ENCODE measurements around the gene SWI5.
A peak's percentile ranks its signal among the peaks of the same experiment; 100 is the strongest.

The SWI5 gene

DNA sequence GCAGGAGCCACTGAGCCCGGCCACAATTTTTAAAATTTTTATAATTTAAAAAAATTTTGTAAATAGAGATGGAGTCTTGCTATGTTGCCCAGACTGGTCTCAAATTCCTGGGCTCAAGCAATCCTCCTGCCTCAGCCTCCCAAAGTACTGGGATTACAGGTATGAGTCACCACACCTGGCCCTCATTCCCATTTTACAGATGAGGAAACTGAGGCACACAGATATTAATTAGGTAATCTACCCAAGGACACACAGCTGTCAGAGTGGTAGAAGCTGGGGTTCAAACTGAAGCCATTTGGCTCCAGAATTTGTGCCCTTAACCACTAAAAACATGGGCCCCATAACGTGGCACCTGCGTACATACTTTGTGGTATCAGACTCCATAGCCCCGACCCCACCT lies 38.6 kb downstream of the SWI5 start:
- H3K4me1 Mint-ChIP-seq (ENCODE audit: low read depth) = no peaks in the 10 kb centered on the region

DNA sequence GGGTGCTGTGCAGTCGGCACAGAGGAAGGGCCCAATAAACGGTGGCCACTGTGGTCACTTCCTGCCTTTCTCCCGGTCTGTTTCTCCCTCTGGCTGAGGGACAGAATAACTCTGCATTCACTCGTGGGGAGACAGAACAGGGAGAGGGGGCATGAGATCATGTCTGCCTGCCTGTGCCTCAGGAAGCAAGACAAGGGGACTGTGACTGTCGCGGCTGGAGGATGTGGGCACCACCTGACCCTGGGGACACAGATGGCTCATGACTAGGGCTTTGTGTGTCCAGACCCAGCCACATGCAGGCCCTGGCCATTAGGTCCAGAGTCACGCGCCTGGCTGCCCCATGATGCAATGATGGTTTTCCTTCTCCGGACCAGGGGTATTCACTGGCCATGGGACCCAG lies 40.3 kb downstream of the SWI5 start:
- H3K9me3 Mint-ChIP-seq (ENCODE audit: low read depth) = no peaks in the 10 kb centered on the region
- H3K27me3 Mint-ChIP-seq = no peaks in the 10 kb centered on the region
- no peak overlapping the region for H3K4me3 Mint-ChIP-seq
- no peak overlapping the region for H3K27ac Mint-ChIP-seq
- H3K36me3 Mint-ChIP-seq = no peaks in the 10 kb centered on the region
- no peaks in the 10 kb centered on the region for H3K4me1 Mint-ChIP-seq (ENCODE audit: low read depth)

More for the DNA sequence above, 38.6 kb downstream of the SWI5 start:
- no peaks in the 10 kb centered on the region for H3K36me3 Mint-ChIP-seq
- no peak overlapping the region for H3K27ac Mint-ChIP-seq
- H3K9me3 Mint-ChIP-seq (ENCODE audit: low read depth) = no peaks in the 10 kb centered on the region
- H3K4me3 Mint-ChIP-seq = no peak overlapping the region
- no peaks in the 10 kb centered on the region for H3K27me3 Mint-ChIP-seq

DNA sequence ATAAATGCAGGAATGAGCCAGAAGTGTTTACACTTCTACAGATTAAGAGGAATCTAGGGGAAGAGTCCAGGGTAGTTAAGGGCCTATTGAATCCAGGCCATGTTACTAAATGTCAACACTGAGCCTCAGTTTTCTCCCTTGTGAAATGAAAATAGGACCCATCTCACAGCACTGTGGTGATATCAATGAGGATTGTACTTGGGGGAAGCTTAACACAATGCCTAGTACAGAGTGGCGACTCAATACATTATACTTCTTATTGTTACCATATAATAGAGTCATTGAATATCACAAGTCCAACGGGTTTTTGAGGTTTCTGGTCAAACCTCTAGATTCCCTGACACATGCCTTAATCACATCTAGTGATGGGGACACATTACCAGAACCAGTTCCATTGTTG lies 41.6 kb downstream of the SWI5 start:
- H3K27me3 Mint-ChIP-seq = no peaks in the 10 kb centered on the region
- H3K4me1 Mint-ChIP-seq (ENCODE audit: low read depth) = peaks cover 1% of the 10 kb centered on the region
- no peaks in the 10 kb centered on the region for H3K9me3 Mint-ChIP-seq (ENCODE audit: low read depth)
- no peaks in the 10 kb centered on the region for H3K36me3 Mint-ChIP-seq
- H3K27ac Mint-ChIP-seq = no peak overlapping the region
- H3K4me3 Mint-ChIP-seq = no peak overlapping the region

DNA sequence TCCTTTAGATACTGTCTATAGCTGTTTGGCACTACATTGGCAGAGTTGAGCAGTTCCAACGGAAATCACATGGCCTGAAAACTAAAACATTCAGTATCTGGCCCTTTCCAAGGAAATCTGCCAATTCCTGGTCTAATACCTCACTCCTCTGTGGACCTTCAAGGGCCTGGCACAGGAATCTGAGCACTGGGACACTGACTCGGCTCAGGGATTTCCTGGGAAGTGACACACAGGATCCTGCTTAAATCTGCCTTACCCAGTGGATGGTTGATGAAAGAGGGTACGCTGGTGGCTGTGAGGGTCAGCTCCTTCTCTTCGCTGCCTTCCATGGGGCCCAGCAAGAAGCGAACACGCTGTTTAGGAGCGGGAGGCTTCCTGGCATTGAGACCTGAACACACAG lies 45.3 kb downstream of the SWI5 start:
- Mint-ChIP-seq H3K27ac (no peak overlapping the region), H3K4me1 (ENCODE audit: low read depth) (peaks cover 12% of the 10 kb centered on the region), H3K4me3 (peak overlapping the region; percentile 97), H3K36me3 (no peaks in the 10 kb centered on the region), H3K27me3 (no peaks in the 10 kb centered on the region), H3K9me3 (ENCODE audit: low read depth) (no peaks in the 10 kb centered on the region)

DNA sequence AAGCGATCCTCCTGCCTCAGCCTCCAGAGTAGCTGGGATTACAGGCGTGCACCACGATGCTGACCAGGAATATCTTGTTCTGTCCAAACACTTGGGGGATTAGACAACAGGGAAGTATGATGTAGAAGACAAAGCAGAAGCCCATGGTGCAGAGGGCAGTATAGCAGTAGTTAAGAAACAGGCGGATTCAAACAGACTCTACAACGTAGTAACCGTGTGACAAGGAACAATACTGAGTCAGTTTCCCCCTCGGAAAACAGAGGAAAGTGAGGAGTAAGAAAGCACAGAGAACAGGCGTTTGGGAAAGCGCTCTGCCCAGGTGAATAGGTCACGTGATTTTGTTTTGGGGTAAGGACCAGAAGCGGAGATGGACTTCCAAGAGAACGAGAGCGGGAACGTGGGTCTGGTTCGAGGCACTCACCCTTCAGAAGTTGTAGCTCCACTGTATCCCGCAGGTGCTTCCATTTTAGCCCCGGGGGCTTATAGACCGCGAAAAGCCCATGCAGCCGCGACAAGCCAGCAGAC lies 45.9 kb downstream of the SWI5 start:
- Mint-ChIP-seq H3K4me3 (peak overlapping the region; percentile 97), H3K27ac (peak overlapping the region; percentile 98), H3K4me1 (ENCODE audit: low read depth) (peaks cover 12% of the 10 kb centered on the region), H3K27me3 (no peaks in the 10 kb centered on the region), H3K9me3 (ENCODE audit: low read depth) (no peaks in the 10 kb centered on the region), H3K36me3 (no peaks in the 10 kb centered on the region)

DNA sequence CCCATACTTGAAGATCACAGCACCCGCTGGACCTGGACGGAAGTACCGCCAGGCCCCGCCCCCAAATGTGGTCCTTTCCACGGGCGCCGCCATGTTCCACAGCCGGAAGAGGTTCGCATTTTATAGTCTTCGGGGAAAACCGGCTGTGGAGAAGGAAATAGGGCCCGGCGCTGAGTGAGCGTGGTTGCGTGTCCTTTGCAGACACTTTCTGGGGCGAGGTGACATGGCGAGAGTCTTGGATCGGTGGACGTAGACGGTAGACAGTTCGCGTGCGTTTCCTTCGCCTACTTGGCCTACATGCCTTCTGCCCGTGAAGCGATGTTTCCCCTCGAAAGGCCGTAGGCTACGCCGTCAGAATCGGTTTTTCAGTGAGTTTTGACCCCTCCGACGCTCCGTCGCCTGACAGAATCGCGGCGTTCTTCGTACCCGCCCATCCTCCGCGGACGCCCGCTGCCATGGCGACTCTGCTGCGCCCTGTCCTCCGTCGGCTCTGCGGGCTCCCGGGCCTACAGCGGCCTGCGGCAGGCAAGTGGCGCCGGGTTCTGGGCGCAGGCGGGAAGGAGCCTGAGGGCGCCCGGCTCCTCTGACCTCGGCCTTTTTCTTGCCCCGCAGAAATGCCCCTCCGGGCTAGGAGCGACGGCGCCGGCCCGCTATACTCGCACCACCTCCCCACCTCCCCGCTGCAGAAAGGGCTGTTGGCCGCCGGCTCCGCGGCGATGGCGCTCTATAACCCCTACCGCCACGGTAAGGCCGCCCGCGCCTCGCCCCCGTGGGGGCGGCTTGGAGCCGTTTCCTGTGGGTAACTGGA lies 46.5 kb downstream of the SWI5 start, which contains the start of the genes COQ4 and TRUB2:
COQ4 (plus strand) TSS at position 436 of the 808 bp plus-strand sequence; CDS start at position 456, 20 bp downstream.
TRUB2 (minus strand) TSS at position 44 of the 808 bp plus-strand sequence; CDS start at position 5, 39 bp downstream.
- no peaks in the 10 kb centered on the region for H3K27me3 Mint-ChIP-seq
- H3K4me1 Mint-ChIP-seq (ENCODE audit: low read depth) = peaks cover 12% of the 10 kb centered on the region
- peak within 1 kb of the TSS; percentile 98 for H3K27ac Mint-ChIP-seq
- no peaks in the 10 kb centered on the region for H3K9me3 Mint-ChIP-seq (ENCODE audit: low read depth)
- peak within 1 kb of the TSS; percentile 97 for H3K4me3 Mint-ChIP-seq
- H3K36me3 Mint-ChIP-seq = no peaks in the 10 kb centered on the region

DNA sequence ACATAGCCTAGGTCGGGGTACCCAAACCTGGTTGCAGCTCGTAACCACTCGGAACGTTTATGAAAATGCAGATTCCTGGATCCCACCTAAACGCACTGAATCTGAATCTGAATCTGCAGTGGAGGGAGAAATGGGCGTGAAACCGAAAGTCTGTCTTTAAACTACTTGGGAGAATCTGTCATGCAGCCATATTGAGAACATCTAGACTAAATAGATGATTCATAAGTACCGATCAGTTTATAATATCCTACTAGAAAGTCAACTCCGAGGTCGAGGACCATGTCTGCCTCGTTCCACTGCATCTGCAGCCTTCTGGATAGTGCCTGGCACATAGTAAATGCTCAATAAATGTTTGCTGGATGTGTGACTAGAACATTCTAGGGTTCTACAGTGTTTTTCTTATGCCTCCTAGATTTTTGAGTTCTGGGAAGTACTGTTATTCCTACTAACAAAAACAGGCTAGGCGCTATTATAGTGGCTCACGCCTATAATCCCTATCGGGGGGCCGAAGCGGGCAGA lies 47.2 kb downstream of the SWI5 start:
- H3K36me3 Mint-ChIP-seq = peaks cover 2% of the 10 kb centered on the region
- H3K27me3 Mint-ChIP-seq = no peaks in the 10 kb centered on the region
- no peaks in the 10 kb centered on the region for H3K9me3 Mint-ChIP-seq (ENCODE audit: low read depth)
- peaks cover 12% of the 10 kb centered on the region for H3K4me1 Mint-ChIP-seq (ENCODE audit: low read depth)
- H3K27ac Mint-ChIP-seq = peak overlapping the region; percentile 98
- H3K4me3 Mint-ChIP-seq = peak overlapping the region; percentile 97

DNA sequence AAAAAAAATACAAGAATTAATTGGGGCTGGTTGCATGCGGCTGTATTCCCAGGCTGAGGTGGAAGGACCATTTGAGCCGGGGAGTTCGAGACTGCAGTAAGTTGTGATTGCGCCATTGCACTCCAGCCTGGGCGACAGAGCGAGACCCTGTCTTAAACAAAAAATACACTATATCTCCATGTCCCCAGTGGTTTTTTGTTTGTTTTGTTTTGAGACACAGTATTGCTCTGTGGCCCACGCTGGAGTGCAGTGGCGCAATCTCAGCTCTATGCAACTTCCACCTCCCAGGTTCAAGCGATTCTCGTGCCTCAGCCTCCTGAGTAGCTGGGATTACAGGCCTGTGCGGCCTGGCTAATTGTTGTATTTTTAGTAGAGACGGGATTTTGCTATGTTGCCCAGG lies 47.7 kb downstream of the SWI5 start:
- Mint-ChIP-seq H3K9me3 (ENCODE audit: low read depth) (no peaks in the 10 kb centered on the region), H3K4me3 (peak overlapping the region; percentile 97), H3K4me1 (ENCODE audit: low read depth) (peaks cover 12% of the 10 kb centered on the region), H3K36me3 (peaks cover 2% of the 10 kb centered on the region), H3K27ac (peak overlapping the region; percentile 98), H3K27me3 (no peaks in the 10 kb centered on the region)

DNA sequence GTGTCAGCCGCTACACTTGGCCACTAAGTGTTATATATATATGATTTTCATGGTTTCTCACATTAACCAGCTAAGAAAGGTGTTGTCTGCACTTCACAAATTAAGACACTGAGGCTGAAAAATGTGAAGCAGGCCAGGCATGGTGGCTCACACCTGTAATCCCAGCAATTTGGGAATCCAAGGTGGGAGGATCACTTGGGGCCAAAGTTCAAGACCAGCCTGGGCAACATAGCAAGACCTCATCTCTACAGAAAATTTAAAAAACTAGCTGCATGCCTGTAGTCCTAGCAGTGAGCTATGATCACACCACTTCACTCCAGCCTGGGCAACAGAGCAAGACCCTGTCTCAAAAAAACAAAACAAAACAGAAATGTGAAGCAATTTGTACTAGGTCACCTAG lies 48.3 kb downstream of the SWI5 start:
- Mint-ChIP-seq H3K27ac (peak overlapping the region; percentile 73), H3K4me1 (ENCODE audit: low read depth) (peaks cover 12% of the 10 kb centered on the region), H3K36me3 (peaks cover 2% of the 10 kb centered on the region), H3K4me3 (peak overlapping the region; percentile 97), H3K9me3 (ENCODE audit: low read depth) (no peaks in the 10 kb centered on the region), H3K27me3 (no peaks in the 10 kb centered on the region)

DNA sequence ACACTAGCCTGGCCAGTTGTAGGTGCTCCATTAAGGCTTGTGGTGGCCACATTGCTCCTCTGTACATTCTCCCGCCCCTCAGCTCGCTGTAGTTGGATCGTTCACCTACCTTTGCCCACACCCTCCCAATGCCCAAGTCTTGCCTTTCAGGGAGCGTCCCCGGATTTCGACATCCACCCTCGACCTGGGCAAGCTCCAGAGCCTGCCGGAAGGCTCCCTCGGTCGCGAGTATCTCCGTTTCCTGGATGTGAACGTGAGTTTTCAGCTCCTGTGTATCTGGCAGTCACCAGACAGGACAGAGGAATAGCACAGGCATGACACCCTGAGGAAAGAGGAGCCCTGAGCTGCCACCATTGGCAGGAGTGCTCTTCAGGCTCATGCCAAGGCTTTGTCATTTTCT lies 49.6 kb downstream of the SWI5 start:
- Mint-ChIP-seq H3K27ac (peak overlapping the region; percentile 50), H3K9me3 (ENCODE audit: low read depth) (no peaks in the 10 kb centered on the region), H3K36me3 (peaks cover 2% of the 10 kb centered on the region), H3K4me3 (peak overlapping the region; percentile 97), H3K4me1 (ENCODE audit: low read depth) (peaks cover 12% of the 10 kb centered on the region), H3K27me3 (no peaks in the 10 kb centered on the region)

DNA sequence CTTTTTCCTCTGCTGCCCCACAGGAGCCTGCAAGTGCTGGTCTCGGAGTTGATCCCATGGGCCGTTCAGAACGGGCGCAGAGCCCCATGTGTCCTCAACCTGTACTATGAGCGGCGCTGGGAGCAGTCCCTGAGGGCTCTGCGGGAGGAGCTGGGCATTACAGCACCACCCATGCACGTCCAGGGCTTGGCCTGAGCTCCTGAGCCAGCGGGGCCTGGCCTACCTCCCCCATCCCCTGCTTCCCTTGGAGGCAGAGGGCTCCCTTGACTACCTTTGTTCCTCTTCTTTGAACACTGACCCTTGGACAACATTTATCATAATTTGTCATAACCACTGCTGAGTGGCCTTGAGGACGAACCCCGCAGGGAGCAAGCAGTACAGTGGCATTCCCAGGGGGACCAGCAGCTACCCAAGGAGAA lies 57.4 kb downstream of the SWI5 start:
- no peak overlapping the region for H3K4me3 Mint-ChIP-seq
- H3K27me3 Mint-ChIP-seq = no peaks in the 10 kb centered on the region
- no peaks in the 10 kb centered on the region for H3K4me1 Mint-ChIP-seq (ENCODE audit: low read depth)
- no peak overlapping the region for H3K27ac Mint-ChIP-seq
- no peaks in the 10 kb centered on the region for H3K36me3 Mint-ChIP-seq
- H3K9me3 Mint-ChIP-seq (ENCODE audit: low read depth) = no peaks in the 10 kb centered on the region

DNA sequence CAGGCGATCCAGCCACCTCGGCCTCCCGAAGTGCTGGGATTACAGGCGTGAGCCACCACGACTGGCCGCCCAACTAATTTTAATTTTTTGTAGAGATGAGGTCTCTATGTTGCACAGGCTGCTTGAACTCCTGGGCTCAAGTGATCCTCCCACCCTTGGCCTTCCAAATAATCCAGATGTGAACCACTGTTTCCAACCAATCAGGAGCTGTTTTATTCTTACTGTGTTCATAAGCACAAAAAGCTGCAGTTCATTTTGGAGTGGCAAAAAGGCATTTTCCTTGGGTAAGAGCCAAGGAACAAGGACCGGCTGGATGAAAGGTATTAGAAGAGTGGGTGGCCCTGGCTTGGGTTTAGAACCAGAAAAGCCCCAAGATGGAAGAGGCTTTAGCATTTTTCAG lies 59.1 kb downstream of the SWI5 start:
- no peaks in the 10 kb centered on the region for H3K36me3 Mint-ChIP-seq
- no peaks in the 10 kb centered on the region for H3K27me3 Mint-ChIP-seq
- H3K9me3 Mint-ChIP-seq (ENCODE audit: low read depth) = no peaks in the 10 kb centered on the region

DNA sequence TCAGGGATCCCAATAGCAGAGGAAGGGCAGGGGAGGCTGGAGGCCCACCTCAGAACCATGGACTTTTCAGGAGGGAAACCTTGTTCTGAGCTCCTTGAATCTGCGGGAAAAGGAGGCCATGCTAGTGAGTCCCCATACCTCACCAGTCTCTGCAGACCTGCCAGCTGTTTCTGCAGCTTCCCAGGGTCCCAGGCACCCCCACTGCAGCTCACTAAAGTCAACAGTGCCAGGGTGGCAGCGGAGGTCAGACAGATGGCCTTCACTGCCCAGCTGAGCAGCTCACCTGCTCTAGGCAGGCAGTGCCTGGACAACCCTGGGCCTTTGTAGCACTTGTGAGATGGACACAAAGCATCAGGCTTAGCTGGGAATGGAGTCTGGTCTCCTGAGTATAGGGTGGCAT lies 59.8 kb downstream of the SWI5 start:
- Mint-ChIP-seq H3K4me3 (no peak overlapping the region), H3K27ac (no peak overlapping the region), H3K36me3 (no peaks in the 10 kb centered on the region), H3K9me3 (ENCODE audit: low read depth) (no peaks in the 10 kb centered on the region), H3K4me1 (ENCODE audit: low read depth) (no peaks in the 10 kb centered on the region), H3K27me3 (no peaks in the 10 kb centered on the region)

More for the DNA sequence above, 59.1 kb downstream of the SWI5 start:
- Mint-ChIP-seq H3K4me3 (no peak overlapping the region), H3K4me1 (ENCODE audit: low read depth) (no peaks in the 10 kb centered on the region), H3K27ac (no peak overlapping the region)

DNA sequence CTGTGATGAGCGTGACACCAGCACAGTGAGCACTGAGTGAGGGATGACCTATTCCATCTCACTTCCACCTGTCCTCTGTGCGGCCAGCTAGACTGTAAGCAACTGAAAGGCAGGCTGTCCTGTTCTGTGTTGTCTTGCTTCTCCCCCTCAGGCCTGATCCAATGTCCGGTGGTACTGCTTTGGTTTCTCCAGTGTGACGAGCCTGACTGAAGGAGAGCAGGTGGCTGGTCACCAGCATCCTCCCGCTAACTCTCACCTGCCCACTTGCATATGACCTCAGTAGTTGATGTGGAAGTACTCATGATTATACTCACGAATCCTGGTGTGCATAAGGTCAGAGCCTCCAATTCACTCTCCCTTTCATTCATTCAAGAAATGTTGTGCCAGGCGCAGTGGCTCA lies 61.9 kb downstream of the SWI5 start:
- H3K4me1 Mint-ChIP-seq (ENCODE audit: low read depth) = peaks cover 4% of the 10 kb centered on the region
- no peaks in the 10 kb centered on the region for H3K27me3 Mint-ChIP-seq
- no peak overlapping the region for H3K27ac Mint-ChIP-seq
- no peak overlapping the region for H3K4me3 Mint-ChIP-seq
- H3K36me3 Mint-ChIP-seq = no peaks in the 10 kb centered on the region
- no peaks in the 10 kb centered on the region for H3K9me3 Mint-ChIP-seq (ENCODE audit: low read depth)

Measured in activated naive CD8-positive, alpha-beta T cell (primary cell).